A673 (cell line): ENCODE measurements around the gene IL1RAPL1.

ENCODE experiments used
- CTCF ChIP-seq: fragments of 300-800, 200-600 bp; sonication (generic); conservative IDR thresholded peaks from 2 replicates; pipeline ENCODE4 v1.5.1; 2017; ENCODE audit warnings: low read depth, mild to moderate bottlenecking, antibody characterized with exemption, low read length, moderate library complexity, mixed read lengths
- EZH2 ChIP-seq: fragments of 200-600 bp; sonication (generic); IDR thresholded peaks from 2 replicates; pipeline ENCODE4 v1.6.1; 2017; ENCODE audit warnings: borderline replicate concordance, low read depth, mild to moderate bottlenecking, mixed read lengths, antibody characterized with exemption, low read length; ENCODE audit not compliant: poor library complexity, severe bottlenecking

- TF ChIP-seq CTCF, result no peak
- no peak for TF ChIP-seq EZH2
Observed at GRCh38 chrX:29487714-29488113, 900.5 kb downstream of the IL1RAPL1 start.
